Upper lobe of right lung (tissue), 1 donor: Measurements from ENCODE around the gene MAML2. TPM values are rescaled to one million over a fixed set of nuclear protein-coding genes. Genes with fewer than 3 reads are reported as not detected.
A peak's percentile ranks its signal among the peaks of the same experiment; 100 is the strongest.

Experiments
- ATAC-seq: fragments of 200-7000 bp; cut with Tn5 transposase; one replicate; pipeline ENCODE4 v1.9.1; 2020; ENCODE audit warnings: mild to moderate bottlenecking, moderate library complexity
- DNase-seq: peaks from one replicate; pipeline ENCODE4 v3.0.0-alpha.2; 2020
- H3K27ac ChIP-seq: fragments of 200-600 bp; one replicate; pipeline ENCODE4 v1.8.0; 2022
- H3K27me3 ChIP-seq: fragments of 200-600 bp; one replicate; pipeline ENCODE4 v1.8.0; 2022; ENCODE audit warnings: mild to moderate bottlenecking
- H3K36me3 ChIP-seq: fragments of 200-600 bp; one replicate; pipeline ENCODE4 v1.8.0; 2022
- H3K4me1 ChIP-seq: fragments of 200-600 bp; one replicate; pipeline ENCODE4 v1.8.0; 2022
- H3K4me3 ChIP-seq: fragments of 200-600 bp; one replicate; pipeline ENCODE4 v1.8.0; 2022; ENCODE audit warnings: mild to moderate bottlenecking
- H3K9me3 ChIP-seq: fragments of 200-600 bp; one replicate; pipeline ENCODE4 v1.8.0; 2022
- intact Hi-C: fragments of 100-400 bp; cut with DNase I; formaldehyde crosslinking; loops from one replicate; pipeline ENCODE4 v1.11.0; 2022
- total RNA-seq: library from RNA; stranded (reverse); fragmentation: NEBNext Ultra II Directional; extraction: Animal tissue kit (Norgen Biotek cat#: 25700); gene quantifications from one replicate; pipeline ENCODE4 v1.2.1, GENCODE V29; 2021
- TF ChIP-seq, protein P1 (sequence below): fragments of 200-600 bp; IDR thresholded peaks from one replicate; pipeline ENCODE4 v1.8.0; 2022; ENCODE audit warnings: antibody characterized with exemption
- donor health status: DM: no; HTN: yes; CAD: no; lungs with severe emphysema.

The MAML2 gene
- total RNA-seq, 1 donor from 2014 or later: 27.5 TPM

DNA sequence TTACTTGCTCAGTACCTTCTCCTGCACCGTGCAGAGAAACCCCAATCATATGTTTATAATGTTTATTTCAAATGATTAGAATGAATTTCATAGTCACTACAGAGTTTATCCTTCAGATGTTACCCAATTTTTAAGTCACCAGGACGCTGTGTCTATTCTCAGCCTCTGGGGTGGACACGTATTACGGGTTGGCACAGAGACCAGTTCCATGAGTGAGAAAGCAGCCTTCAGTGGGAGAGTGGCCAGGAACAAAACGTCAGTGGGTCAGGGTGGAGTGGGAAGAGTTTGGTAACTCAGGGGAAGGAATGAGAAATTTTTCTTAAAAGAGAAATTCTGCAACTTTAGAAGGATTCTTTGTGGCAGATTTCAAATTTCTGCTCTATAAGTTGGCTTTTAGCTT lies 342.0 kb downstream of the MAML2 start:
- peak; percentile 75 for ATAC-seq
- H3K36me3 ChIP-seq: no peaks in the 10 kb centered on the region
- TF ChIP-seq, protein P1, sequence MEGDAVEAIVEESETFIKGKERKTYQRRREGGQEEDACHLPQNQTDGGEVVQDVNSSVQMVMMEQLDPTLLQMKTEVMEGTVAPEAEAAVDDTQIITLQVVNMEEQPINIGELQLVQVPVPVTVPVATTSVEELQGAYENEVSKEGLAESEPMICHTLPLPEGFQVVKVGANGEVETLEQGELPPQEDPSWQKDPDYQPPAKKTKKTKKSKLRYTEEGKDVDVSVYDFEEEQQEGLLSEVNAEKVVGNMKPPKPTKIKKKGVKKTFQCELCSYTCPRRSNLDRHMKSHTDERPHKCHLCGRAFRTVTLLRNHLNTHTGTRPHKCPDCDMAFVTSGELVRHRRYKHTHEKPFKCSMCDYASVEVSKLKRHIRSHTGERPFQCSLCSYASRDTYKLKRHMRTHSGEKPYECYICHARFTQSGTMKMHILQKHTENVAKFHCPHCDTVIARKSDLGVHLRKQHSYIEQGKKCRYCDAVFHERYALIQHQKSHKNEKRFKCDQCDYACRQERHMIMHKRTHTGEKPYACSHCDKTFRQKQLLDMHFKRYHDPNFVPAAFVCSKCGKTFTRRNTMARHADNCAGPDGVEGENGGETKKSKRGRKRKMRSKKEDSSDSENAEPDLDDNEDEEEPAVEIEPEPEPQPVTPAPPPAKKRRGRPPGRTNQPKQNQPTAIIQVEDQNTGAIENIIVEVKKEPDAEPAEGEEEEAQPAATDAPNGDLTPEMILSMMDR: no peak
- peaks cover 14% of the 10 kb centered on the region for H3K4me1 ChIP-seq
- intact Hi-C loops: no loop called here
- H3K27ac ChIP-seq: peak overlapping the region; percentile 55
- no peak overlapping the region for H3K4me3 ChIP-seq
- no peaks in the 10 kb centered on the region for H3K27me3 ChIP-seq
- no peaks in the 10 kb centered on the region for H3K9me3 ChIP-seq
- no peak for DNase-seq

DNA sequence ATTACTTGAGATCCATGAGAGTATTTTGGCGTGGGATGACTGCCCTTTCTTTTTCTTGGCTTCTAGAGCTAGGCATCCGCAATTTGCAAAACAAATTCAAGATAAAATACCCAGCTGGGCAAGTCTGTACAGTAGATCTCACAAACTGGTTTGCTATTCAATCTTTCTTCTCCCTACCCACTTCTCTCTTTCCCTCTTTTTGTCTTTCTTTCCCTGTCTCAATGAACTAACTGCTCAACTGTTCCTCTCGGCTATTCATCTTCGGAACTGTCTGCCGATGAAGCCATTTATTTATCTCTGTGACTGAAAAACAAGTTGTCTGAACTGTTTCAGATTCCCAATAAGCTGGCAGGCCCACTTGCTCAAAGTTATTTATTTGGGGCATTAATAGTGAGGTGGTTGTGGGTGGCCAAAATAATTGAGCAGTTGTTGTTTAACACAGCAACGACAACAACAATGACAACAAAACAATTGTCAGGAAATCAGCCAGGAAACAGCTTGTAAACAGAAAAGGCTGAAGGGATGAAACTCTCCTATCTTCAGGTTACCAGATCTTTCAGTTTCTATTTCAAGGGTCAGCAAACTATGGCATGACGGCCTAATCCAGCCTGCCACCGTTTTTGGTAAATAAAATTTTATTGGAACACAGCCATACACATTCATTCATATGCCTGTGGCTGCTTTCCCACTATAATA lies 343.1 kb downstream of the MAML2 start:
- TF ChIP-seq, protein P1: no peak
- DNase-seq (no peak), ATAC-seq (no peak)
- intact Hi-C loops: no loop called here
- Histone ChIP-seq H3K27ac (peak overlapping the region; percentile 66), H3K9me3 (no peaks in the 10 kb centered on the region), H3K4me1 (peaks cover 14% of the 10 kb centered on the region), H3K27me3 (no peaks in the 10 kb centered on the region), H3K36me3 (no peaks in the 10 kb centered on the region), H3K4me3 (no peak overlapping the region)

DNA sequence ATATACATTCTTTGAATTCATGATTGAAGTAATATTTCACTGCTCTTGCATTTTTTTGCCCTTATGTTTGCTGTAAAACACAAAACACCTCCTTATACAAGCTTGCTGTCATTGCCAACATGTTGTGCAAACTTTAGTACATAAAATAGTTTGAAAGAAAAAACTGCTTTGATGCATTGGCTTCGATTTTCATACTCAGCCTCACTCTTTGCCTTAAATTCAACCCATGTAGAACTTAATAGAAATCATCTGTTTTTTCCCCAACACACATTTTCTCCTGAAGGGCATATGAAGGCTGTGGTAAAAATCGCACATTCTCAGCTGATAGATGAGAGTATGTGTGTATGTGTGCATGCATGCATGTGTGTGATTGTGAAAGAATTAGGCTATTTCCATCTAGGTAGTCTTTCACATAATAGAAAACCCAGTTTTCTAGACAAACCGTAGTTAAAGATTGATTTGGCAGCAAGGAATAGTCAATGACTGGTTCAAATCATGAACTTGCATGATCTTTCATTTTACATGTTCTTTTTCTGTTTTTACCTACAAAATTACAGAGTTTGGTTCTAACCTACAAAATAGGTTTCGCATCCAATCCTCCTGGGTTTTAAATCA lies 346.3 kb downstream of the MAML2 start:
- H3K27me3 ChIP-seq: no peaks in the 10 kb centered on the region
- TF ChIP-seq, protein P1: no peak
- no peak for ATAC-seq
- H3K36me3 ChIP-seq: no peaks in the 10 kb centered on the region
- no peak overlapping the region for H3K4me3 ChIP-seq
- no peaks in the 10 kb centered on the region for H3K9me3 ChIP-seq
- intact Hi-C loops: no loop called here
- no peak overlapping the region for H3K27ac ChIP-seq
- DNase-seq: no peak
- peaks cover 17% of the 10 kb centered on the region for H3K4me1 ChIP-seq

DNA sequence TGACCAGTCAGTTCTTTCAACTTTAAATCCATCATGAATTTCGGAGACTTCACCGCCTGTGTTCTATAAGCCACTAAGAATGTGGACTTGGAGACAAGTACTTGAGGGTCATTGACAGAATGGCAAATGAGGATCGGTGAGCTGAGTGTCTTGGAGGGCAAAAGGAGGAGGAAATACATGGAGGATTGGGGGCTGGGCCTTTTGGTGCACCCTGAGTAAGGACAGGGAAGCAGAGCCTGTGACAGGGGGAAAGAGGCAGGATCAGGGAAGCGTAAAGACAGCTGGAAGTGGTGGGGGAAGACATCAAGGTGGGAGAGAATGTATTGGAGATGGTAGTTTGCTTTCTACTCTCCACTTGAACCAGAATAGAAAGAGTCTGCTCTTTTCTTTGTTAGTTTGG lies 348.7 kb downstream of the MAML2 start:
- Histone ChIP-seq H3K9me3 (no peaks in the 10 kb centered on the region), H3K36me3 (no peaks in the 10 kb centered on the region), H3K4me1 (peaks cover 23% of the 10 kb centered on the region), H3K27me3 (no peaks in the 10 kb centered on the region), H3K27ac (no peak overlapping the region), H3K4me3 (no peak overlapping the region)
- intact Hi-C loops: no loop called here
- TF ChIP-seq, protein P1: no peak
- no peak for ATAC-seq
- no peak for DNase-seq

DNA sequence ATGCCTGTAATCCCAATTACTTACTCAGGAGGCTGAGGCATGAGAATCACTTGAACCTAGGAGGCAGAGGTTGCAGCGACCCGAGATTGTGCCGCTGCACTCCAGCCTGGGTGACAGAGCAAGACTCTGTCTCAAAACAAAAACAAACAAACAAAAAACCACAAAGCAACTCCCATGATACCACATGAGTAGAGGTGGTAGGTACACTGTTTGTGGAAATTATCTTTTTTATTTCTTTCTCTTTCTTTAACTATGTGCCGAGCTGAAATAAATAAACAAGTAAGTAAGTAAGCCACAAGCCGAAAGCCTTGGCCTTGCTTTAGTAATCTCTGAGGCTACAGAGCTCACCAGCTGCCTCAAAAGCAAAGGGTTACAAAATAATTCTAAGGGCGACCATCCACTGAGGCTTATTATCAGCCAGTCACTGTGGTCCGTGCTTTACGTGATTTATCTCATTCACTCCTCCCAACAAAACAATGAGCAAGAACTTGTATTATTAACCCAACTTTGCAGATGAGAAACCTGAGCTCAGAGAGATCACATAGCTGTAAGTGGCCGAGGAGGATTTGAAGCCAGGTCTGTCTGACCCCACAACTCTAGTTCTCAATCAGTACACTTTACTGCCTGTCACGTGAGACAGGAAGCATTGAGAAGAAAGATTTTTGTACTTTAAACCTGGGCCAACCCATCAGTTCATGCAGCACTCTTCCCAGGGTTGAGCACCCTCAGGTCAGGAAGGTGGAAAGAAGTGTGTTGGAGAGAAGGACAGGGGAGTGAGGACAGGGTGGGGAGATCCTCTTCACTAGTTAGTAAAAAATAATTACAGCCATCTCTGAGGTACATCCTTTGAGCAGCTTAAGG lies 349.3 kb downstream of the MAML2 start:
- H3K9me3 ChIP-seq: no peaks in the 10 kb centered on the region
- no peak overlapping the region for H3K4me3 ChIP-seq
- DNase-seq: no peak
- no peak for ATAC-seq
- H3K4me1 ChIP-seq: peaks cover 23% of the 10 kb centered on the region
- TF ChIP-seq, protein P1: no peak
- intact Hi-C loops: no loop called here
- no peaks in the 10 kb centered on the region for H3K36me3 ChIP-seq
- H3K27me3 ChIP-seq: no peaks in the 10 kb centered on the region
- H3K27ac ChIP-seq: no peak overlapping the region
